K562 (cell line): ENCODE measurements around the gene CYP2W1. TPM values are rescaled to one million over a fixed set of nuclear protein-coding genes. Genes with fewer than 3 reads are reported as not detected.

Experiments
- RBFOX2 ChIP-seq: fragments of 200-400 bp; formaldehyde crosslinking; IDR thresholded peaks from 2 replicates; pipeline ENCODE4 v1.6.1; 2017; ENCODE audit warnings: low read depth, mild to moderate bottlenecking, low read length, moderate library complexity
- TAF15 ChIP-seq: fragments of 200-400 bp; formaldehyde crosslinking; IDR thresholded peaks from 2 replicates; pipeline ENCODE4 v1.6.1; 2017; ENCODE audit warnings: mild to moderate bottlenecking, low read depth, low read length, moderate library complexity
- ZNF318 ChIP-seq, 2 experiments: fragments of 450-650 bp; IDR thresholded peaks; 2 replicates each; pipeline ENCODE4 v1.6.1; 2016; ENCODE audit warnings: mild to moderate bottlenecking in 2 of 2, borderline replicate concordance in 1 of 2, low read depth in 1 of 2, moderate library complexity in 1 of 2
- ZNF644 ChIP-seq: fragments of 200-800 bp; sonication (Bioruptor generic); IDR thresholded peaks from 2 replicates; pipeline ENCODE4 v1.6.1; 2016; ENCODE audit warnings: low read depth, missing genetic modification characterization, missing compliant biosample characterization
- polyA plus RNA-seq, 8 experiments: library from polyadenylated mRNA; depleted of rRNA in 4 of 8; stranded (reverse) in 5 of 8; unstranded in 3 of 8; fragments of >200 nt; fragmentation: Nextera tagmentation in 2 of 8; fragmentation: Illumina TruSeq in 1 of 8; extraction: Ambion mirVana in 2 of 8; extraction: Trizol in 1 of 8; gene quantifications; 2 replicates each; pipeline versions ENCODE4 v1.2.1 to v1.2.3, GENCODE V29; 2011 to 2014; ENCODE audit warnings: inconsistent platforms in 1 of 8, missing spikeins in 1 of 8
- total RNA-seq, 7 experiments: library from RNA; depleted of rRNA in 6 of 7; stranded (reverse); fragments of >200 nt in 6 of 7; fragmentation: Illumina TruSeq in 2 of 7; extraction: Trizol in 2 of 7; gene quantifications; 2 replicates each; pipeline versions ENCODE4 v1.2.1 to v1.2.3, GENCODE V29; 2011 to 2021; ENCODE audit warnings: low replicate concordance in 1 of 7
- TF ChIP-seq, protein P1 (sequence below): fragments of 450-650 bp; IDR thresholded peaks from 2 replicates; pipeline ENCODE4 v1.6.1; 2016; ENCODE audit warnings: mild to moderate bottlenecking, moderate library complexity

CYP2W1 gene
- total and polyA plus RNA-seq, 9 of the 15 experiments (the other 6 are each of a cell fraction or from before 2014, with no cell fraction given): not detected

DNA sequence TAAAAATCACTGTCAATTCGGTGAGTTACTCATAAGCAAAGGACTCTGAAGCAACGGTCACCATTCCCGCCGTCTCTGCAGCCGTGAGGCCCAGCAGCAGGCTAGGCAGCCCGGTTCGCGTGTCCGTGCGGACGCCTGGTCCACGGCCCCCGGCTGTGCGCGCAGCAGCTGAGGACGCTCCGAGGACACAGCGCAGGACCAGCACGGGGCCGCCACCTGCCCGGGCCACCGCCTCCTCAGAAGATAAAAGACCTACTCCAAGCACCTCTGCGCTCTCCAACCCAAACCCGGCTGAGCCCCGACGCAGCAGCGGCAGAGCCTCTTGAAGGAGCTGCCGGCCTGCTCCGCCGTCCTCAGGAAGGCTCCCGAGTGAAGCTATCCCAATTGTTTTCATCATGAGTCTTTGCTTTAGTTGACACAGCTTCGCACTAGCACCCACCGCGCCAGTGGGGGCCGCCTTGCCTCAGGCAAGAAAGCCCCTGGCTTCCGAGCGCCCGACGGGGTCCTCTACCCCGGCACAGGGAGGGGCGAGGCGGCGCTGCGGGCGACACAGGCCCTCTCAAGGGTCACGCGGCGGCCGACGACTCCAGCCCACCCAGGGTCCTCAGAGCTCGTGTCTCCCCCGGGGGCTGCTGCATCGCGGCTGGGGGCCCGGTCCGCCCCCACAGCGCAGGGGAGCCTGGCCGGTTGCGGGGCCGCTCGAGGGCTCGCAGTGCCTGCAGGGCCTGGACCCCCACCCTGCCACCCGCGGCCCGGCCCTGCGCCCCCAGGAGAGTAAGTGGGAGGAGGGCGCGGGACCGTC lies 44.5 kb downstream of the CYP2W1 start (continued):
- TF ChIP-seq ZNF318 (IDR thresholded peaks at IDR 0.05; ENCODE audit: borderline replicate concordance in 1 of 2, low read depth in 1 of 2) (no peak), RBFOX2 (peak; percentile 64), TAF15 (no peak), ZNF644 (tag) (no peak)
- TF ChIP-seq, protein P1, sequence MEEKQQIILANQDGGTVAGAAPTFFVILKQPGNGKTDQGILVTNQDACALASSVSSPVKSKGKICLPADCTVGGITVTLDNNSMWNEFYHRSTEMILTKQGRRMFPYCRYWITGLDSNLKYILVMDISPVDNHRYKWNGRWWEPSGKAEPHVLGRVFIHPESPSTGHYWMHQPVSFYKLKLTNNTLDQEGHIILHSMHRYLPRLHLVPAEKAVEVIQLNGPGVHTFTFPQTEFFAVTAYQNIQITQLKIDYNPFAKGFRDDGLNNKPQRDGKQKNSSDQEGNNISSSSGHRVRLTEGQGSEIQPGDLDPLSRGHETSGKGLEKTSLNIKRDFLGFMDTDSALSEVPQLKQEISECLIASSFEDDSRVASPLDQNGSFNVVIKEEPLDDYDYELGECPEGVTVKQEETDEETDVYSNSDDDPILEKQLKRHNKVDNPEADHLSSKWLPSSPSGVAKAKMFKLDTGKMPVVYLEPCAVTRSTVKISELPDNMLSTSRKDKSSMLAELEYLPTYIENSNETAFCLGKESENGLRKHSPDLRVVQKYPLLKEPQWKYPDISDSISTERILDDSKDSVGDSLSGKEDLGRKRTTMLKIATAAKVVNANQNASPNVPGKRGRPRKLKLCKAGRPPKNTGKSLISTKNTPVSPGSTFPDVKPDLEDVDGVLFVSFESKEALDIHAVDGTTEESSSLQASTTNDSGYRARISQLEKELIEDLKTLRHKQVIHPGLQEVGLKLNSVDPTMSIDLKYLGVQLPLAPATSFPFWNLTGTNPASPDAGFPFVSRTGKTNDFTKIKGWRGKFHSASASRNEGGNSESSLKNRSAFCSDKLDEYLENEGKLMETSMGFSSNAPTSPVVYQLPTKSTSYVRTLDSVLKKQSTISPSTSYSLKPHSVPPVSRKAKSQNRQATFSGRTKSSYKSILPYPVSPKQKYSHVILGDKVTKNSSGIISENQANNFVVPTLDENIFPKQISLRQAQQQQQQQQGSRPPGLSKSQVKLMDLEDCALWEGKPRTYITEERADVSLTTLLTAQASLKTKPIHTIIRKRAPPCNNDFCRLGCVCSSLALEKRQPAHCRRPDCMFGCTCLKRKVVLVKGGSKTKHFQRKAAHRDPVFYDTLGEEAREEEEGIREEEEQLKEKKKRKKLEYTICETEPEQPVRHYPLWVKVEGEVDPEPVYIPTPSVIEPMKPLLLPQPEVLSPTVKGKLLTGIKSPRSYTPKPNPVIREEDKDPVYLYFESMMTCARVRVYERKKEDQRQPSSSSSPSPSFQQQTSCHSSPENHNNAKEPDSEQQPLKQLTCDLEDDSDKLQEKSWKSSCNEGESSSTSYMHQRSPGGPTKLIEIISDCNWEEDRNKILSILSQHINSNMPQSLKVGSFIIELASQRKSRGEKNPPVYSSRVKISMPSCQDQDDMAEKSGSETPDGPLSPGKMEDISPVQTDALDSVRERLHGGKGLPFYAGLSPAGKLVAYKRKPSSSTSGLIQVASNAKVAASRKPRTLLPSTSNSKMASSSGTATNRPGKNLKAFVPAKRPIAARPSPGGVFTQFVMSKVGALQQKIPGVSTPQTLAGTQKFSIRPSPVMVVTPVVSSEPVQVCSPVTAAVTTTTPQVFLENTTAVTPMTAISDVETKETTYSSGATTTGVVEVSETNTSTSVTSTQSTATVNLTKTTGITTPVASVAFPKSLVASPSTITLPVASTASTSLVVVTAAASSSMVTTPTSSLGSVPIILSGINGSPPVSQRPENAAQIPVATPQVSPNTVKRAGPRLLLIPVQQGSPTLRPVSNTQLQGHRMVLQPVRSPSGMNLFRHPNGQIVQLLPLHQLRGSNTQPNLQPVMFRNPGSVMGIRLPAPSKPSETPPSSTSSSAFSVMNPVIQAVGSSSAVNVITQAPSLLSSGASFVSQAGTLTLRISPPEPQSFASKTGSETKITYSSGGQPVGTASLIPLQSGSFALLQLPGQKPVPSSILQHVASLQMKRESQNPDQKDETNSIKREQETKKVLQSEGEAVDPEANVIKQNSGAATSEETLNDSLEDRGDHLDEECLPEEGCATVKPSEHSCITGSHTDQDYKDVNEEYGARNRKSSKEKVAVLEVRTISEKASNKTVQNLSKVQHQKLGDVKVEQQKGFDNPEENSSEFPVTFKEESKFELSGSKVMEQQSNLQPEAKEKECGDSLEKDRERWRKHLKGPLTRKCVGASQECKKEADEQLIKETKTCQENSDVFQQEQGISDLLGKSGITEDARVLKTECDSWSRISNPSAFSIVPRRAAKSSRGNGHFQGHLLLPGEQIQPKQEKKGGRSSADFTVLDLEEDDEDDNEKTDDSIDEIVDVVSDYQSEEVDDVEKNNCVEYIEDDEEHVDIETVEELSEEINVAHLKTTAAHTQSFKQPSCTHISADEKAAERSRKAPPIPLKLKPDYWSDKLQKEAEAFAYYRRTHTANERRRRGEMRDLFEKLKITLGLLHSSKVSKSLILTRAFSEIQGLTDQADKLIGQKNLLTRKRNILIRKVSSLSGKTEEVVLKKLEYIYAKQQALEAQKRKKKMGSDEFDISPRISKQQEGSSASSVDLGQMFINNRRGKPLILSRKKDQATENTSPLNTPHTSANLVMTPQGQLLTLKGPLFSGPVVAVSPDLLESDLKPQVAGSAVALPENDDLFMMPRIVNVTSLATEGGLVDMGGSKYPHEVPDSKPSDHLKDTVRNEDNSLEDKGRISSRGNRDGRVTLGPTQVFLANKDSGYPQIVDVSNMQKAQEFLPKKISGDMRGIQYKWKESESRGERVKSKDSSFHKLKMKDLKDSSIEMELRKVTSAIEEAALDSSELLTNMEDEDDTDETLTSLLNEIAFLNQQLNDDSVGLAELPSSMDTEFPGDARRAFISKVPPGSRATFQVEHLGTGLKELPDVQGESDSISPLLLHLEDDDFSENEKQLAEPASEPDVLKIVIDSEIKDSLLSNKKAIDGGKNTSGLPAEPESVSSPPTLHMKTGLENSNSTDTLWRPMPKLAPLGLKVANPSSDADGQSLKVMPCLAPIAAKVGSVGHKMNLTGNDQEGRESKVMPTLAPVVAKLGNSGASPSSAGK: peak; percentile 81
